Measurements from ENCODE around the gene NUP62. TPM values are rescaled to one million over a fixed set of nuclear protein-coding genes. Genes with fewer than 3 reads are reported as not detected.

NUP62 gene
- total and polyA plus RNA-seq, 2 of the 4 experiments (the other 2 are of a cell fraction), result 21.3 to 29.7 TPM

- Histone ChIP-seq H3K4me1 (ENCODE audit: control insufficient read depth, insufficient read depth, low read length) (peaks cover 11% of the 10 kb centered on the region), H2BK20ac (ENCODE audit: low read depth, low read length) (no peak overlapping the region), H2BK120ac (ENCODE audit: low read depth, low read length) (no peak overlapping the region), H2BK15ac (ENCODE audit: low read depth, low read length) (no peak overlapping the region), H3K4me2 (ENCODE audit: low read depth, low read length) (no peak overlapping the region), H3K18ac (ENCODE audit: low read depth, low read length) (no peak overlapping the region), H3K56ac (ENCODE audit: extremely low read depth, insufficient read depth, low read length) (no peak overlapping the region), H3K4me3 (ENCODE audit: insufficient read depth, low read depth, low read length) (no peak overlapping the region), H4K8ac (ENCODE audit: low read depth in 2 of 2, low read length in 2 of 2) (peak overlapping the region in 1 of 2 experiments; percentile 4; a peak in 1 of 4 replicates), H3K14ac (replicated peaks; ENCODE audit: low read depth, low read length) (no peak overlapping the region), H3K9me1 (ENCODE audit: insufficient read depth, low read length) (peaks cover 7% of the 10 kb centered on the region), H3K9me3 (ENCODE audit: control insufficient read depth, insufficient read depth, low read length) (no peaks in the 10 kb centered on the region), H3K27ac (ENCODE audit: insufficient read depth, low read length) (no peak overlapping the region), H4K91ac (ENCODE audit: insufficient read depth, low read depth, low read length) (no peak overlapping the region), H3K36me3 (ENCODE audit: control insufficient read depth, insufficient read depth, low read length) (peaks cover 75% of the 10 kb centered on the region), H2BK5ac (ENCODE audit: low read depth, low read length, poor library complexity, severe bottlenecking) (no peak overlapping the region), H2AK9ac (replicated peaks; ENCODE audit: low read depth, low read length, poor library complexity) (peak overlapping the region; percentile 3), H3K9ac (ENCODE audit: low read depth, low read length) (no peak overlapping the region), H3K27me3 (ENCODE audit: control insufficient read depth, insufficient read depth, low read length) (no peaks in the 10 kb centered on the region), H2AK5ac (ENCODE audit: low read depth, low read length) (0 out of 2 replicates have a peak overlapping the region, but pooled peaks have one; percentile 31), H4K20me1 (ENCODE audit: insufficient read depth, low read length) (peaks cover 51% of the 10 kb centered on the region), H2AFZ (replicated peaks; ENCODE audit: low read length, poor library complexity) (no peak overlapping the region), H4K5ac (ENCODE audit: low read depth, low read length) (no peak overlapping the region), H3K79me1 (ENCODE audit: low read depth in 1 of 2, low read length in 2 of 2) (peaks cover 17 to 75% of the 10 kb centered on the region in 2 experiments), H3K23ac (ENCODE audit: low read depth, low read length) (no peak overlapping the region), H3K4ac (ENCODE audit: low read depth, low read length) (no peak overlapping the region)
- no CpG with 5 or more reads among the region's 13 CpGs for WGBS, 2 experiments (ENCODE audit: extremely low coverage in 2 of 2, insufficient read length in 1 of 2)
- CTCF ChIA-PET, result no interaction called here
- in situ Hi-C loops (cut with MboI; ENCODE audit: low sequenced_read_pairs), result no loop called here
- DNase-seq (no peak), ATAC-seq (ENCODE audit: low read depth) (no peak)
- no TSS peak for BruUV-seq (replicated peaks)
- intact Hi-C loops (cut with micrococcal nuclease), result no loop called here
- POLR2A ChIA-PET (ENCODE audit: unreplicated experiment), result interaction anchor here (0.5 kb wide), 1 partner anchor 391 kb away, joined by 3 read pairs; no protein-coding TSS in a partner anchor
- TF ChIP-seq CEBPB (IDR thresholded peaks at IDR 0.05; ENCODE audit: low read depth, low read length) (no peak), MAZ (IDR thresholded peaks at IDR 0.05; ENCODE audit: borderline replicate concordance, low read depth, low read length) (no peak)
- dilution Hi-C loops (cut with HindIII; ENCODE audit: low sequenced_read_pairs, unreplicated experiment), result no loop called here
Measured at GRCh38 chr19:49861107-49861506, 68.2 kb downstream of the NUP62 start.
